Measurements from ENCODE around the gene OCLN.
"Not testable (repeated sequence)": the region's sequence is repeated elsewhere in the genome, so short reads cannot be mapped to it uniquely, and the experiment has no call there.

OCLN gene, protein sequence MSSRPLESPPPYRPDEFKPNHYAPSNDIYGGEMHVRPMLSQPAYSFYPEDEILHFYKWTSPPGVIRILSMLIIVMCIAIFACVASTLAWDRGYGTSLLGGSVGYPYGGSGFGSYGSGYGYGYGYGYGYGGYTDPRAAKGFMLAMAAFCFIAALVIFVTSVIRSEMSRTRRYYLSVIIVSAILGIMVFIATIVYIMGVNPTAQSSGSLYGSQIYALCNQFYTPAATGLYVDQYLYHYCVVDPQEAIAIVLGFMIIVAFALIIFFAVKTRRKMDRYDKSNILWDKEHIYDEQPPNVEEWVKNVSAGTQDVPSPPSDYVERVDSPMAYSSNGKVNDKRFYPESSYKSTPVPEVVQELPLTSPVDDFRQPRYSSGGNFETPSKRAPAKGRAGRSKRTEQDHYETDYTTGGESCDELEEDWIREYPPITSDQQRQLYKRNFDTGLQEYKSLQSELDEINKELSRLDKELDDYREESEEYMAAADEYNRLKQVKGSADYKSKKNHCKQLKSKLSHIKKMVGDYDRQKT

DNA sequence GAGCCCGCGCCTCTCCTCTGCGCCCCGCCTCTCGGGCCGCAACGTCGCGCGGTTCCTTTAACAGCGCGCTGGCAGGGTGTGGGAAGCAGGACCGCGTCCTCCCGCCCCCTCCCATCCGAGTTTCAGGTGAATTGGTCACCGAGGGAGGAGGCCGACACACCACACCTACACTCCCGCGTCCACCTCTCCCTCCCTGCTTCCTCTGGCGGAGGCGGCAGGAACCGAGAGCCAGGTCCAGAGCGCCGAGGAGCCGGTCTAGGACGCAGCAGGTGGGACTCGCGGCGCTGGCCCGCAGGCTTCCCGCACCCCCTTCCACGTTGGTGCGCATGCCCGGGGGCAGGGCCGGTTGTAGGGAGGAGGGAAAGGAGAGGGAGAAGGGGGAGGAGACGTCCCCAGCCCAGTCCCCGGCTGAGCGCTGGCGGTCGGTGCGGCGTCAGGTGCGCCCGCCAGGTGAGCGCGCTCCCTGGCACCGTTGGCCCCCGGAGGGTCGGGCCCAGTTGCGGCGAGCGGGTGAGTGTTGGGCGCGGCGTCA lies at the start of gene OCLN:
TSS of gene OCLN (plus strand) at position 400 of the 532 bp plus-strand sequence. CDS start 11,455 bp downstream, outside the sequence.
- H3K27ac ChIP-seq: peak within 1 kb of the TSS; percentile 93
- peak; percentile 78 for DNase-seq (ENCODE audit: low read depth, low spot score)

DNA sequence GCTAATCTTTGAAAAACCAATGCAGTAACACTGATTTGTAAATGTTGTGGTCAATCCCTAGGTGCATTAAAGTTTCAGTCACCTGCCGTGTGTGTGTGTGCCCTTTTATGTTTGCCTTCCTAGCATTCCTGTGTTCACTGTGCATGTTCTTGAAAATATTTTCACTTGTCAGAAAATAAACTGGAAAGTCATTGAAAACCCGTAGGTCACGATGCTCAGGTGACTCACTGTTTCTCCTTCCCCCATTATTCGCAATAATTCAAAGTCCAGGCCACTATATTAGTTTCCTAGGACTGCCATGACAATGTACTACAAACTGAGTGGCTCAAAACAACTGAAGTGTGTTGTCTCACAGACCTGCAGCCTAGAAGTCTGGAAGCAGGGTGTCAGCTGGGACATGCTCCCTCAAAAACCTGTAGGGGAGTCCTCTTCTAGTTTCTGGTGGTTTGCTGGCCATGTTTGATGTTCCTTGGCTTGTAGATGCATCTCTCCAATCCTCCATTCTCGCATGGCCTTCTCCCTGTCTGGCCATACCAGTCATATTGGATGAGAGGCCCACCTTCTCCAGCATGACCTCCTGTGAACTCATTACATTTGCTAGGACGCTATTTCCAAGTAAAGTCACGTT lies 48.3 kb upstream of the OCLN start:
- no peak for DNase-seq (ENCODE audit: low read depth, low spot score)
- H3K27ac ChIP-seq: no peak overlapping the region

DNA sequence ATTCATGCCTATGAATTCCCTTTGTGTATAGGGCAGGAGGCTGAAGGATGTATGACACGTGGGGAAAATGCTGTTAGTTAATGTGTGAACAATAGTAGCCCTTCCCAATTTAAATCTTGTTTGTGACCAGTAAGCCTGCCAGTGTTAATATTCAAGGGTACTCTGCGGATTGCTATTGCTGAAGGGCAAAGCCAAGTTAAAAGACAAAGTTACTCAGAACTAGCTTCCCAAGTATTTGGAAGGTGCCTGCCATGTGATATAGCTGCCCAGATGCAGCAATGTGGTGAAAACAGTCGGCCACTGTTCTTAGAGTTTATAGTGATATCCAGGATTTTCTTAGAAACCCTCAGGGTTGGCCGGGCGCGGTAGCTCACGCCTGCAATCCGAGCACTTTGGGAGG lies 43.1 kb upstream of the OCLN start:
- H3K27ac ChIP-seq: peak overlapping the region; percentile 53
- no peak for DNase-seq (ENCODE audit: low read depth, low spot score)

DNA sequence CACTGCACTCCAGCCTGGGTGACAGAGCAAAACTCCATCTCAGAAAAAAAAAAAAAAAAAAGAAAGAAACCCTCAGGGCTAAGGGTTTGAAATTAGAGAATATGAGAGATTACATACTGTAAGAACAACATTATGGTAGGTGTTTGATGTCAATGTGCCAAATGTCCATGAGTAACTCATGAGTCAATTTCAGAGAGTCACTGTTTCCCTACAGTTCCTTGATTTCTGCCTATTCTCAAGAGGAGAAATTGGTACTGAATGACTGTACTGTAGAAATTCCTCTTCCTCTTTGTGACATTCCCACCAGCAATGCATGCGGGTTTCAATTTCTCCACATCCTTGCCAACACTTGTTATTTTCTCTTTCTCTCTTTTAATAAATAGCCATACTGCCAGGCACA lies 42.5 kb upstream of the OCLN start:
- DNase-seq (ENCODE audit: low read depth, low spot score): peak; percentile 86
- H3K27ac ChIP-seq: peak overlapping the region; percentile 53

DNA sequence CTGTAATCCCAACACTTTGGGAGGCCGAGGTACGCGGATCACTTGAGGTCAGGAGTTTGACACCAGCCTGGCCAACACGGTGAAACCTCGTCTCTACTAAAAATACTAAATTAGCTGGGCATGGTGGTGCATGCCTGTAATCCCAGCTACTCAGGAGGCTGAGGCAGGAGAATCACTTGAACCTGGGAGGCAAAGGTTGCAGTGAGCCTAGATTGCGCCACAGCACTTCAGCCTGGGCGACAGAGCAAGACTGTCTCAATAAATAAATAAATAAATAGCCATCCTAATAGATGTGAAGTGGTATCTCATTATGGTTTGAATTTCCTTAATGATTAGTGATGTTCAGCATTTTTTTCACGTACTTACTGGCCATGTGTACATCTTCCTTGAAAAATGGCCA lies 42.1 kb upstream of the OCLN start:
- peak overlapping the region; percentile 53 for H3K27ac ChIP-seq
- DNase-seq (ENCODE audit: low read depth, low spot score): not testable (repeated sequence)

DNA sequence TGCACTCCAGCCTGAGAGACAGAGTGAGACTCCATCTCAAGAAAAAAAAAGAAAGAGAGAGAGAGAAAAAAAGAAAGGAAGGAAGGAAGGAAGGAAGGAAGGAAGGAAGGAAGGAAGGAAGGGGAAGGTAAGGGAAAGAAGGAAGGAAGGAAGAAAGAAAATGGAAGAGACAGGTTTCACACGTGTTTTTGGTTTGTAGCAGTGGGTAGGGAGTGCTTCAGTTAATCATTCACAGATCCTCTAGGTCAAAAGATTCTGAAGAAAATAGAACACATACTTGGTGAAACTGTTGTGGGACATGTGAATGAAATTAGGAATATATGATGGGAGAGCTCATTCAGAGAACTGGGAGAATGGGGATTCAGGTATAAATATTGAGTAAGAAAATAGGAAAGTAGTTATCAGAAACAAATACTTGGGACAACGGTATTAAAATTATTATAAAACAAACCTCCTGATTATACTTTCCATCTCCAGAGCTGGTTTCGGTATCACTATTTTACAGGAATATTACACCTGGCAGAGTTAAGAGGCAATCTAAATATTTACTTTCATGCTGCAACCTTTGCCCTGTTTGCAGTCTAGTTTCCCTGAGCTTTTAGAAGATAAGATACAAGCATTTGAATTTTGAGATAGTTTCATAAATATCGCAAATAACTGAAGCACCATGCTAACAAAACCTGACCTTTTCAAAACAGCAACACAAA lies 40.5 kb upstream of the OCLN start:
- no peak for DNase-seq (ENCODE audit: low read depth, low spot score)
- H3K27ac ChIP-seq: no peak overlapping the region

DNA sequence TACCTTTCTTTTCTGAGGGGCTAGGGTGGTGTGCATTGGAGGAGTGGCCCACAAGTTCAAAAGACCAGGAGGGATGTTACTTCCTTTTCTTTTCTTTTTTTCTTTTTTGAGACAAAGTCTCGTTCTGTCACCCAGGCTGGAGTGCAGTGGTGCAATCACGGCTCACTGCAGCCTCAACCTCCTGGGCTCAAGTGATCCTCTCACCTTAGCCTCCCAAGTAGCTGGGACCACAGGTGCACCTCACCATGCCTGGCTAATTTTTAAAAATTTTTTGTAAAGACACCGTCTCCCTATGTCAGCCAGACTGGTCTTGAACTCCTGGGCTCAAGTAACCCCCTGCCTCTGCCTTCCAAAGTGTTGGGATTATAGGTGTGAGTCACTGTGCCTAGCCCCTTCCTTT lies 39.1 kb upstream of the OCLN start:
- H3K27ac ChIP-seq; DNase-seq (ENCODE audit: low read depth, low spot score): not testable (repeated sequence)

DNA sequence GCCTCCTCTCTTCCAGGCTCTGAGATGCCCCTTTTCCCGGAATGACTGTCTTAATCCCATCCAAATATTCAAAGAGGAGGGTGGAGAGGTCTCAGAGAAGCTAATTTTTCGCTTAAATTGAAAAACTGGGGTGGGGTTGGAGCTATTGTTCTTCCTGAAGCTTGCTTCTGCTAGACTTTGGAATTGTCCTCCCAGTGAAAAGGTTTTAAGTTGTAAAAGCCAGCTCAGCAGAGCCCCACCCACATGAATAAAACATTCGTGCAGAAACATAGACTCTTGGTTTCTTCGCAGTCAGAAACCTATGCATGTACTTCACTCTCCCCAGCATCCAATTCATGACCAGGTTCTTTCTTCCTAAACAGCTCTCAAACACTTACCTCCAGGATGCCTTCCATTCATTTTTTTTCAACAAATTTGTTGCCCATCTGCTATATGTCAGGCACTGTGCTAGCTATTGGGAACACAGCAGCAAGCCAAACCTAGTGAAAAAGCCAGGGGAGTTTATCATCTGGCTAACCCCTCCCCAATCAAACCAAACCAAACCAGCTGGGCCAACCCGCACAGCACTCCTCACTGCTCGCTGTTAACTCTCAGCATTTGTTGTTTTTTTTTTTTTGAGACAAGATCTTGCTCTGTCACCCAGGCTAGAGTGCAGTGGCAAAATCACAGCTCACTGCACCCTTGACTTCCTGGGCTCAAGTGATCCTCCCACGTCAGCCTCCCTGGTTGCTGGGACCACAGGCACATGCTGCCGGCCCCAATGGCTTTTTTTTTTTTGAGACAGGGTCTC lies 37.9 kb upstream of the OCLN start:
- DNase-seq (ENCODE audit: low read depth, low spot score): no peak
- no peak overlapping the region for H3K27ac ChIP-seq

DNA sequence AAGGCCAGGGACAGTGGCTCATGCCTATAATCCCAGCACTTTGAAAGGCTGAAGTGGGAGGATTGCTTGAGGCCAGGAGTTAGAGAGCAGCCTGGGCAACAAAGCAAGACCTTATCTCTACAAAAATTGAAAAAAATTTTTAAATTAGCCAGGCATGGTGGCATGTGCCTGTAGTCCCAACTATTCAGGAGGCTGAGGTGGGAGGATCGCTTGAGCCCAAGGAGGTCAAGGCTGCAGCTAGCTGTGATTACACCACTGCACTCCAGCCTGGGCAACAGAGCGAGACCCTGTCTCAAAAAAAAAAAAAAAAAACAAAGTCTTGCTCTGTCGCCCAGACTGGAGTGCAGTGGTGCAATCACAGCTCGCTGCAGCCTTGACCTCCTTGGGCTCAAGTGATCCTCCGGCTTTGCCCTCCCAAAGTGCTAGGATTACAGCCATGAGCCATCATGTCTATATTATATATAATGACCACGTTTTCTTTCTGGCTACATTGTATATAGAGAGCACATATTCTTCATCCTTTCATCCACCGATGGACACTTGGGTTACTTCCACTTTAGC lies 37.1 kb upstream of the OCLN start:
- DNase-seq (ENCODE audit: low read depth, low spot score): not testable (repeated sequence)

DNA sequence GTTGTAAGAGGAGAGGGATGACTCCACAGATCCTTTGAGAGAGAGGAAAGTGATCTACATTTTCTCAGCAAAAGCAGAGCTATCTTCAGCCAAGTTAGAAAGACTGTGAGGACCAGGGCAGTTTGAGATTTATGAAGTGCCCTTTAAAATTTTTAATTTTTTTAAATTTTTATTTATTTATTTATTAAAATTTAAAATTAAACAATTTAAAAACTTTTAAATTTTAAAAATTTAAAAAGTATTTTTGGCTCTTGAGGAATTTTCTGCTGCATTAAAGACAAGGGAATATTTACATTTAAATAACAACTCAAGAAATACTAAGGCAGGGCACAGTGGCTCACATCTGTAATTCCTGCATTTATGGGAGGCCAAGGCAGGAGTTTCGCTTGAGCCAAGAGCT lies 30.4 kb upstream of the OCLN start:
- DNase-seq (ENCODE audit: low read depth, low spot score): no peak
- no peak overlapping the region for H3K27ac ChIP-seq

More for the DNA sequence above, 37.1 kb upstream of the OCLN start:
- not testable (repeated sequence) for H3K27ac ChIP-seq

DNA sequence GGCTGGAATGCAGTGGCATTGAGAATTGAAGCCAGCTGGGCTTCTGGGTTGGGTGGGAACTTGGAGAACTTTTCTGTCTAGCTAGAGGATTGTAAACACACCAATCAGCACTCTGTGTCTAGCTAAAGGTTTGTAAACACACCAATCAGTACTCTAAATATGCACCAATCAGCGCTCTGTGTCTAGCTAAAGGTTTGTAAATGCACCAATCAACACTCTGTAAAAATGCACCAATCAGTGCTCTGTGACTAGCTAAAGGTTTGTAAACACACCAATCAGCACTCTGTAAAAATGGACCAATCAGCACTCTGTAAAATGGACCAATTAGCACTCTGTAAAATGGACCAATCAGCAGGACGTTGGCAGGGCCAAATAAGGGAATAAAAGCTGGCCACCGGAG lies 26.2 kb upstream of the OCLN start:
- DNase-seq (ENCODE audit: low read depth, low spot score); H3K27ac ChIP-seq: not testable (repeated sequence)

DNA sequence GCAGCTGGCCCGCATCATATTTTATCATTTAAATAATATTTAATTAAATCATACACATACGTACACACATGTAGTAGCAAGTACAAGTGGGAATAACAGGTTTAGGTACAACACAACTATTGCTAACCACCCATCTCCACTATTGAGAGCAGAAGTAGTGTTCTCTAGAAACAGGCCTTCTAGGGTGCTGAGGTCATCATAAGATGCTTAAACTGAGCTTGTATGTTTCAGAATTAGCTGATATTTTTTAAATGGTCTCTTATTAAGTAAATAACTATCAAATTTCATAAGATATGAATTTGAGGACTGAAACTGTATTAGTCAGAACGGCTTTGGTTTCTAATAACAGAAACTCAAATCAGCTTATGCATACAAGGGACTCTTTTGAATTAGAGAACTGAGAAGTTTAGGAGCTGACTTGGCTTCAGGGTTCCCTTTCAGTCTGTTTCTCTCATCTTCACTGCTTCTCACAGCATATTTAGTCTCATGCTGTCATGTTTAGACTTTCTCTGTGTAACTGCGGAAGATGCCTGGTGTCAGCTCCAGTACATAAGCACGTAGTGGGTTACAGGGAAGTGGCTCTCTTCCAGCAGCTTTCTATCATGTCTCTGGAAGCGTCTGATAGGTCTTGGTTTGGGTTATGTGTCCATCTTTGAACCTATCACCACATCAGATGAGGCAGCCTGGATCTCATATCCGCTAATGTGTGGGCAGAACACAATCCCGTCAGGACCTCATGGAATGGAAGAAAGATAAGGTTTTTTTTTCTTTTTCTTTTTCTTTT lies 25.0 kb upstream of the OCLN start:
- no peak overlapping the region for H3K27ac ChIP-seq
- DNase-seq (ENCODE audit: low read depth, low spot score): no peak

DNA sequence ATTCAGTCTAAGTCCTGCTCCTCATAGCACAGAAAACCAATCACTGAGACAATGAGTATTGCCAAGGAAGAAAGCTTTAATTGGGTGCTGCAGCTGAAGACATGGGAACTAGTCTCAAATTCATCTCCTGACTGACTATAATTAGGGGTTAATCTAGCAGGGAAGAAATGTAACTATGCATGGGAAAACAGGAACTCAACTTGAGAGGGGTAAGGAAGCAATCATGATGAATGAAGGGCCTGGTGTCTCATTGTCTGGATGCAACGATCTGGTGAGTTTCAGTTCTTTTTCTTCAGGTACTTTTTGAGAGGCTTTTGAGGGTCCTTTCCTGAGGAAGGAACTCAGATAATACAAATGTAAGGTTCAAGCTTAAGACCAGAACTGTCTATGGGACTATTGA lies 24.0 kb upstream of the OCLN start:
- no peak for DNase-seq (ENCODE audit: low read depth, low spot score)
- H3K27ac ChIP-seq: no peak overlapping the region

DNA sequence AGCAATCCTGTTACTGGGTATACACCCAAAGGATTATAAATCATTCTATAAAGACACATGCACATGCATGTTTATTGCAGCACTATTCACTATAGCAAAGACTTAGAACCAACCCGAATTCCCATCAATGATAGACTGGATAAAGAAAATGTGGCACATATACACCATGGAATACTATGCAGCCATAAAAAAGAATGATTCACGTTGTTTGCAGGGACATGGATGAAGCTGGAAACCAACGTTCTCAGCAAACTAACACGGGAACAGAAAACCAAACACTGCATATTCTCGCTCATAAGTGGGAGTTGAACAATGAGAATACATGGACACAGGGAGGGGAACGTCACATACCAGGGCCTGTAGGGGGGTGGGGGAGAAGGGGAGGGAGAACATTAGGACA lies 21.1 kb upstream of the OCLN start:
- not testable (repeated sequence) for H3K27ac ChIP-seq; DNase-seq (ENCODE audit: low read depth, low spot score)

DNA sequence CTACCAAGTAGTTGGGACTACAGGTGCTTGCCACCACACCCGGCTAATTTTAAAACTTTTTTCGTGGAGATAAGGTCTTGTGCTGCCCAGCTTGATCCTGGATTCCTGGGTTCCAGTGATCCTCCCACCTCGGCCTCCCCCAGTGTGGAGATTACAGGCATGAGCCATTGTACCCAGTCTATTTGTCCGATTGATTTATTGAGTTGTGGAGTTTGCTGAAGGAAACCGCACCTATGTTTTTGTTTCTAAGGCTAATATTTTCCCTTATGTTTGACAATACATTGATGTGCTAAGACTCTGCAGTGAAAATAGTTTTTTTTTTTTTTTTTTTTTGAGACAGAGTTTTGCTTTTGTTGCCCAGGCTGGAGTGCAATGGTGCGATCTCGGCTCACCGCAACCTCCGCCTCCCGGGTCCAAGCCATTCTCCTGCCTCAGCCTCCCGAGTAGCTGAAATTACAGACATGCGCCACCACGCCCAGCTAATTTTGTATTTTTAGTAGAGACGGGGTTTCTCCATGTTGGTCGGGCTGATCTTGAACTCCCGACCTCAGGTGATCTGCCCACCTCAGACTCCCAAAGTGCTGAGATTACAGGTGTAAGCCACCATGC lies 20.0 kb upstream of the OCLN start:
- H3K27ac ChIP-seq; DNase-seq (ENCODE audit: low read depth, low spot score): not testable (repeated sequence)

DNA sequence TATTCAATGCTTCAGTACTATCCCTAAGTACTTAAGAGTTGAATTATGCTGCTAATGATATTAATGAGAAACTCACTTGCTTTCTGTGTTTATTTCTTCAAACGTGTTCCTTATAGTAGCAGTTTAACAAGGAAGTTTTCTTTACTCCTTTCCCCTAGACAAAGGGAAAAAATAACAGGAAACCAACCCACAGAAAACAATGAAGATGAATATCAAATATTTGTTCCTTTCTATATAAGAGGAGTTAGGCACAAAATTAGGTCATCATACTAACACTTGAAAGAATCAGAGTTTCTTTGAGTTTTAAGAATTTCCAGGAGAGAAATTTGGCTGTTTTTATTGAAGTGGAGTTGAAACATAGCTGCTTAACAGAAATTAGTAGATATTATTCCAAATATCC lies 15.4 kb upstream of the OCLN start:
- H3K27ac ChIP-seq: no peak overlapping the region
- DNase-seq (ENCODE audit: low read depth, low spot score): no peak

DNA sequence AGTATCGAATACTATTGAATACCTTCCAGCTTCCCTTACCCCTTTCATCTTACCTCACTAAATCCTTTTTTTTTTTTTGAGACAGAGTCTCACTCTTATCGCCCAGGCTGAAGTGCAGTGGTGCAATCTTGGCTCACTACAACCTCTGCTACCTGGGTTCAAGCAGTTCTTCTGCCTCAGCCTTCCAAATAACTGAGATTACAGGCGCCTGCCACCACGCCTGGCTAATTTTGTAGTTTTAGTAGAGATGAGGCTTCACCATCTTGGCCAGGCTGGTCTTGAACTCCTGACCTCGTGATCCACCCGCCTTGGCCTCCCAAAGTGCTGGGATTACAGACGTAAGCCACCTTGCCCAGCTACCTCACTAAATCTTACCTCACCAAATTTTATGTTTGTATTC lies 14.3 kb upstream of the OCLN start:
- DNase-seq (ENCODE audit: low read depth, low spot score): not testable (repeated sequence)

DNA sequence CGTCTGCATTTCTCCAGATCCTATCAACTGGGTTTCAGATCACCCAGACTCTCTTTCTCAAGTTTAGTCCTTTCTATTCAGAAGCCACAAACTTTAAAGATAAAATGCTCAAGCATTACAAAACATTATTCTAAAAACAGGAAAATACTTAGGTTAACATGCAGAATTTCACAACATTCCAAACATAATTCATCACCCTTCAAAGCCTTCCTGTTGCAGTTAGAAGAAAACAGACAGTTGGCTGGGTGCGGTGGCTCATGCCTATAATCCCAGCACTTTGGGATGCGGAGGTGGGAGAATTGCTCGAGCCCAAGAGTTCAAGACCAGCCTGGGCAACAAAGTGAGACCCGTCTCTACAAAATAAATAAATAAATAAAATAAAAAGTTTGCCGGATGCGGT lies 7.7 kb upstream of the OCLN start:
- H3K27ac ChIP-seq: no peak overlapping the region
- DNase-seq (ENCODE audit: low read depth, low spot score): no peak

More for the DNA sequence above, 14.3 kb upstream of the OCLN start:
- not testable (repeated sequence) for H3K27ac ChIP-seq

All from epithelial cell of prostate (primary cell).